Loucy (cell line): Measurements from ENCODE around the gene MAPT.

ENCODE experiments used
- H2AFZ ChIP-seq: fragments of 200-600 bp; sonication (generic); 2 replicates; pipeline ENCODE4 v1.6.0; 2016; ENCODE audit warnings: antibody characterized with exemption, mild to moderate bottlenecking, low read length, moderate library complexity
- H3F3A ChIP-seq: fragments of 200-600 bp; 2 replicates; pipeline ENCODE4 v1.6.0; 2016; ENCODE audit warnings: antibody characterized with exemption, low read depth, mild to moderate bottlenecking
- H3K27me3 ChIP-seq: fragments of 200-600 bp; sonication (generic); 2 replicates; pipeline ENCODE4 v1.6.1; 2014; ENCODE audit warnings: low read length, mild to moderate bottlenecking; ENCODE audit not compliant: insufficient read depth, poor library complexity, severe bottlenecking
- H3K36me3 ChIP-seq: fragments of 200-600 bp; sonication (generic); 2 replicates; pipeline ENCODE4 v1.6.1; 2016; ENCODE audit warnings: low read length; ENCODE audit not compliant: insufficient read depth
- H3K4me1 ChIP-seq: fragments of 200-600 bp; sonication (generic); 2 replicates; pipeline ENCODE4 v1.5.1; 2014; ENCODE audit warnings: low read length, mild to moderate bottlenecking; ENCODE audit not compliant: insufficient read depth, poor library complexity, severe bottlenecking
- H3K4me2 ChIP-seq: fragments of 200-600 bp; sonication (generic); 2 replicates; pipeline ENCODE4 v1.6.0; 2014; ENCODE audit warnings: antibody characterized with exemption, low read length, low read depth, mild to moderate bottlenecking; ENCODE audit not compliant: poor library complexity, severe bottlenecking
- H3K4me3 ChIP-seq: fragments of 200-600 bp; sonication (generic); 2 replicates; pipeline ENCODE4 v1.5.1; 2014; ENCODE audit warnings: low read length, mild to moderate bottlenecking, mixed read lengths; ENCODE audit not compliant: poor library complexity, severe bottlenecking
- H3K79me2 ChIP-seq: fragments of 200-600 bp; sonication (generic); 2 replicates; pipeline ENCODE4 v1.6.1; 2014; ENCODE audit warnings: low read length; ENCODE audit not compliant: insufficient read depth
- H3K9ac ChIP-seq: fragments of 200-600 bp; sonication (generic); 2 replicates; pipeline ENCODE4 v1.6.0; 2014; ENCODE audit warnings: mild to moderate bottlenecking, low read depth, low read length, moderate library complexity; ENCODE audit not compliant: poor library complexity, severe bottlenecking
- H3K9me2 ChIP-seq: fragments of 200-600 bp; sonication (generic); replicated peaks from 2 replicates; pipeline ENCODE4 v1.6.1; 2016; ENCODE audit warnings: low read depth, low read length, mixed read lengths
- H3K9me3 ChIP-seq: fragments of 200-600 bp; sonication (generic); 2 replicates; pipeline ENCODE4 v1.6.1; 2014; ENCODE audit warnings: mild to moderate bottlenecking, antibody characterized with exemption, low read length, low read depth; ENCODE audit not compliant: insufficient read depth
- H4K20me1 ChIP-seq: fragments of 200-600 bp; sonication (generic); 2 replicates; pipeline ENCODE4 v1.6.0; 2014; ENCODE audit warnings: antibody characterized with exemption, low read length, mild to moderate bottlenecking; ENCODE audit not compliant: insufficient read depth, poor library complexity, severe bottlenecking
- EZH2phosphoT487 ChIP-seq: fragments of 200-600 bp; IDR thresholded peaks from 2 replicates; pipeline ENCODE4 v1.6.1; 2018; ENCODE audit warnings: antibody characterized with exemption, mild to moderate bottlenecking, moderate library complexity, borderline replicate concordance
- TF ChIP-seq, protein P1 (sequence below): fragments of 200-600 bp; sonication (generic); conservative IDR thresholded peaks from 2 replicates; pipeline ENCODE4 v1.5.1; 2014; ENCODE audit warnings: mild to moderate bottlenecking, antibody characterized with exemption, low read length

MAPT gene

DNA sequence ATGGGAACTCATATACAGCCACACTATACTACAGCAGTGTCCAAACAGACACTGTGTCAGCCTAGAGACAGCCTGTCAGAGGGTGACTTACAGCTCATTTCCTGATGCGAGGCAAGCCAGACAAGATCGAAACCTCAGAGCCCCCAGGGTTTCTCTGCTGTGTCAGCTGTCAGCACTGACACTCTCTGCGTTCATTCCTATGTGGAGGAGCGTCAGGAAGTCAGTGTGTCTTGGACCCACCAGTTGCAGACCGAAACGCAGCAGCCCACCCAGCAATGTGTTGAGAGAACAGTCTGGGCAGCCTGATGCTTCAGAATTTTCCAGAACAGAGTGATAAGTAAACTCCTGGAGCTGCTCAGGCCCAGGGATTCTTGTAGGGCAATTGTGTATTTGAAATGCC is 20.6 kb upstream of the MAPT start:
- Histone ChIP-seq H4K20me1 (no peaks in the 10 kb centered on the region), H3K9ac (no peak overlapping the region), H3K36me3 (no peaks in the 10 kb centered on the region), H3K4me3 (peak overlapping the region; percentile 40), H3K79me2 (no peaks in the 10 kb centered on the region), H3K9me2 (no peaks in the 10 kb centered on the region), H3K4me2 (peak overlapping the region; percentile 66), H3K27me3 (no peaks in the 10 kb centered on the region), H2AFZ (no peak overlapping the region), H3F3A (no peaks in the 10 kb centered on the region), H3K4me1 (peaks cover 11% of the 10 kb centered on the region), H3K9me3 (no peaks in the 10 kb centered on the region)
- TF ChIP-seq, protein P1, sequence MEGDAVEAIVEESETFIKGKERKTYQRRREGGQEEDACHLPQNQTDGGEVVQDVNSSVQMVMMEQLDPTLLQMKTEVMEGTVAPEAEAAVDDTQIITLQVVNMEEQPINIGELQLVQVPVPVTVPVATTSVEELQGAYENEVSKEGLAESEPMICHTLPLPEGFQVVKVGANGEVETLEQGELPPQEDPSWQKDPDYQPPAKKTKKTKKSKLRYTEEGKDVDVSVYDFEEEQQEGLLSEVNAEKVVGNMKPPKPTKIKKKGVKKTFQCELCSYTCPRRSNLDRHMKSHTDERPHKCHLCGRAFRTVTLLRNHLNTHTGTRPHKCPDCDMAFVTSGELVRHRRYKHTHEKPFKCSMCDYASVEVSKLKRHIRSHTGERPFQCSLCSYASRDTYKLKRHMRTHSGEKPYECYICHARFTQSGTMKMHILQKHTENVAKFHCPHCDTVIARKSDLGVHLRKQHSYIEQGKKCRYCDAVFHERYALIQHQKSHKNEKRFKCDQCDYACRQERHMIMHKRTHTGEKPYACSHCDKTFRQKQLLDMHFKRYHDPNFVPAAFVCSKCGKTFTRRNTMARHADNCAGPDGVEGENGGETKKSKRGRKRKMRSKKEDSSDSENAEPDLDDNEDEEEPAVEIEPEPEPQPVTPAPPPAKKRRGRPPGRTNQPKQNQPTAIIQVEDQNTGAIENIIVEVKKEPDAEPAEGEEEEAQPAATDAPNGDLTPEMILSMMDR: no peak
- no peak for TF ChIP-seq EZH2phosphoT487

GRCh38 chr17:45874151-45874550 is 20.2 kb upstream of the MAPT start:
- Histone ChIP-seq H3K36me3 (no peaks in the 10 kb centered on the region), H3F3A (no peaks in the 10 kb centered on the region), H3K27me3 (no peaks in the 10 kb centered on the region), H3K4me1 (peaks cover 11% of the 10 kb centered on the region), H3K4me2 (peak overlapping the region; percentile 66), H3K79me2 (no peaks in the 10 kb centered on the region), H3K9me3 (no peaks in the 10 kb centered on the region), H4K20me1 (no peaks in the 10 kb centered on the region), H3K9me2 (no peaks in the 10 kb centered on the region), H2AFZ (no peak overlapping the region), H3K4me3 (peak overlapping the region; percentile 40), H3K9ac (no peak overlapping the region)
- no peak for TF ChIP-seq EZH2phosphoT487
- TF ChIP-seq, protein P1: no peak

DNA sequence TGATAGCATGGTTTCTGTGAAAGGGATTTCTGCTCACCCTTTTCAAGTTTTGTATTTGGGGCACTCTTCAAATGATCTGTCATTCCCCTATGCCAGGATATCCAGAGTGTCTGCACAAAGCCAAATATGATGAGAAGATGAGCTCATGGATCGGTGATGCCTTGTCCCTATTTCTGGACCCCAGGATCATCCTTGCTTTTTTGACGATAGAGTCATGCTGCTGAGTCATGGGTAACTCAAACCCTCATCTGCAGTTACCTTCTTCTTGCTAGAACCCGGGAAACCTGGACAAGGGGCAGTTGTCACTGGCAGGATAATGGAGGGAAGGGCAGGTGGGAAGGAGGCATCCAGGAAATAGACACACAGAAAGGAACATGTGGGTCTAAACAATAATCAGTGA is 17.8 kb upstream of the MAPT start:
- no peak overlapping the region for H2AFZ ChIP-seq
- no peaks in the 10 kb centered on the region for H3K36me3 ChIP-seq
- H3K9me3 ChIP-seq: no peaks in the 10 kb centered on the region
- no peaks in the 10 kb centered on the region for H4K20me1 ChIP-seq
- no peaks in the 10 kb centered on the region for H3K79me2 ChIP-seq
- no peak overlapping the region for H3K4me2 ChIP-seq
- no peaks in the 10 kb centered on the region for H3K27me3 ChIP-seq
- peaks cover 11% of the 10 kb centered on the region for H3K4me1 ChIP-seq
- no peaks in the 10 kb centered on the region for H3K9me2 ChIP-seq
- H3K4me3 ChIP-seq: no peak overlapping the region
- H3F3A ChIP-seq: no peaks in the 10 kb centered on the region
- TF ChIP-seq, protein P1: no peak
- no peak overlapping the region for H3K9ac ChIP-seq
